OCI-LY3 (cell line): ENCODE data around the gene NT5DC3.

Experiments used
- CTCF ChIP-seq: fragments of 200-600, 300-600 bp; sonication (generic); IDR thresholded peaks from 2 replicates; pipeline ENCODE4 v1.5.1; 2014; ENCODE audit warnings: antibody characterized with exemption, low read length, low read depth
- EZH2phosphoT487 ChIP-seq: fragments of 200-600 bp; shearing (Covaris generic); IDR thresholded peaks from 2 replicates; pipeline ENCODE4 v1.6.1; 2018; ENCODE audit warnings: antibody characterized with exemption, mixed run types, low read depth

- TF ChIP-seq CTCF (no peak), EZH2phosphoT487 (no peak)
These were observed at the start of gene NT5DC3 for GRCh38 chr12:103840876-103841689.
